HCT116 (cell line): ENCODE results near the gene LUC7L2. TPM values are rescaled to one million over a fixed set of nuclear protein-coding genes. Genes with fewer than 3 reads are reported as not detected.

Source experiments
- ATAC-seq: fragments of 200-7000 bp; cut with Tn5 transposase; 2 replicates; pipeline ENCODE4 v1.9.1; 2020; ENCODE audit warnings: mild to moderate bottlenecking, moderate library complexity
- BruUV-seq: library from RNA; stranded (reverse); fragments of 400-500 nt; replicated peaks from 2 replicates; lab custom pipeline; 2021; lab: Mats Ljungman, UMichigan
- CTCF ChIA-PET: fragments of 300-600 bp; sonication (Branson Sonifier 250); formaldehyde crosslinking; loops from one replicate; lab custom pipeline; 2021; ENCODE audit warnings: antibody characterized with exemption; lab: Charles Lee
- POLR2A ChIA-PET: fragments of 300-600, 350-600 bp; sonication (Branson Sonifier 250); formaldehyde crosslinking; loops from one replicate; lab custom pipeline; 2021; ENCODE audit warnings: antibody characterized with exemption; lab: Charles Lee
- RAD21 ChIA-PET, 2 experiments: fragments of 300-600 bp; sonication (Branson Sonifier 250); formaldehyde crosslinking; loops; one replicate each; lab custom pipeline; 2023; ENCODE audit warnings: low total read pairs in 2 of 2; ENCODE audit not compliant: uncharacterized antibody in 2 of 2, unreplicated experiment in 2 of 2, low non-redundant PET in 1 of 2; lab: Charles Lee
- DNase-seq: peaks from one replicate; pipeline ENCODE4 v3.0.0-alpha.2; 2010; ENCODE audit warnings: low read depth, low spot score
- H2AFZ ChIP-seq: fragments of 200-600 bp; shearing (Covaris generic), sonication (generic); 2 replicates; pipeline ENCODE4 v1.6.1; 2017; ENCODE audit warnings: low read depth, mixed run types, mixed read lengths, antibody characterized with exemption, low read length; ENCODE audit not compliant: poor library complexity, severe bottlenecking
- H3K27ac ChIP-seq: 2 replicates; pipeline ENCODE4 v1.5.1; 2012; ENCODE audit warnings: low read depth, low read length
- H3K27me3 ChIP-seq: fragments of 200-600 bp; sonication (generic); 2 replicates; pipeline ENCODE4 v1.6.1; 2016; ENCODE audit warnings: mixed run types, low read length, mixed read lengths; ENCODE audit not compliant: insufficient read depth
- H3K36me3 ChIP-seq, 2 experiments: fragments of 200-500 bp in 1 of 2; fragments of 200-600 bp in 1 of 2; sonication (Bioruptor generic) in 1 of 2; sonication (generic) in 1 of 2; 2 replicates each; pipeline versions ENCODE4 v1.5.1 to v1.6.1; 2014 to 2016; ENCODE audit warnings: low read length in 2 of 2, inconsistent platforms in 1 of 2, mixed read lengths in 1 of 2, mixed run types in 1 of 2; ENCODE audit not compliant: insufficient read depth in 2 of 2, control insufficient read depth in 1 of 2
- H3K4me1 ChIP-seq, 2 experiments: fragments of 200-600 bp in 1 of 2; sonication (generic) in 1 of 2; 2 replicates each; pipeline versions ENCODE4 v1.5.1 to v1.6.1; 2012 to 2017; ENCODE audit warnings: low read length in 2 of 2, inconsistent platforms in 1 of 2, mild to moderate bottlenecking in 1 of 2, mixed read lengths in 1 of 2, mixed run types in 1 of 2, moderate library complexity in 1 of 2; ENCODE audit not compliant: insufficient read depth in 2 of 2, control insufficient read depth in 1 of 2
- H3K4me2 ChIP-seq: fragments of 200-600 bp; sonication (generic); 2 replicates; pipeline ENCODE4 v1.6.1; 2017; ENCODE audit warnings: mixed run types, low read length, mixed read lengths
- H3K4me3 ChIP-seq, 2 experiments: fragments of 200-600 bp in 1 of 2; sonication (generic) in 1 of 2; replicated peaks in 1 of 2; 2 replicates each; pipeline ENCODE4 v1.5.1; 2011 to 2016; ENCODE audit warnings: low read length in 2 of 2, control low read depth in 1 of 2, low read depth in 1 of 2, mild to moderate bottlenecking in 1 of 2, mixed read lengths in 1 of 2, mixed run types in 1 of 2
- H3K79me2 ChIP-seq: fragments of 200-600 bp; sonication (generic); 2 replicates; pipeline ENCODE4 v1.6.1; 2017; ENCODE audit warnings: mild to moderate bottlenecking, mixed run types, low read length, moderate library complexity, mixed read lengths; ENCODE audit not compliant: insufficient read depth
- H3K9ac ChIP-seq: fragments of 200-600 bp; sonication (generic); 2 replicates; pipeline ENCODE4 v1.6.1; 2016; ENCODE audit warnings: low read length, mixed read lengths
- H3K9me2 ChIP-seq: fragments of 200-600 bp; sonication (generic), shearing (Covaris generic); 2 replicates; pipeline ENCODE4 v1.6.1; 2017; ENCODE audit warnings: mixed run types, mild to moderate bottlenecking, moderate library complexity; ENCODE audit not compliant: insufficient read depth
- H3K9me3 ChIP-seq, 2 experiments: fragments of 200-500 bp in 1 of 2; fragments of 200-600 bp in 1 of 2; sonication (Bioruptor generic) in 1 of 2; sonication (generic) in 1 of 2; 2 replicates each; pipeline ENCODE4 v1.6.1; 2014 to 2017; ENCODE audit warnings: low read length in 2 of 2, mixed read lengths in 2 of 2, inconsistent platforms in 1 of 2, low read depth in 1 of 2, mild to moderate bottlenecking in 1 of 2, mixed run types in 1 of 2, moderate library complexity in 1 of 2; ENCODE audit not compliant: control insufficient read depth in 1 of 2, insufficient read depth in 1 of 2
- H4K20me1 ChIP-seq: fragments of 200-600 bp; sonication (generic), shearing (Covaris generic); 2 replicates; pipeline ENCODE4 v1.6.1; 2017; ENCODE audit warnings: mixed run types, mild to moderate bottlenecking, moderate library complexity; ENCODE audit not compliant: insufficient read depth
- CBX3 ChIP-seq: IDR thresholded peaks from 2 replicates; pipeline ENCODE4 v1.6.1; 2012; ENCODE audit warnings: low read depth
- CEBPB ChIP-seq: IDR thresholded peaks from 2 replicates; pipeline ENCODE4 v1.6.1; 2012; ENCODE audit warnings: low read depth
- EGR1 ChIP-seq: IDR thresholded peaks from 2 replicates; pipeline ENCODE4 v1.6.1; 2012; ENCODE audit warnings: low read depth
- EZH2 ChIP-seq: fragments of 200-600 bp; sonication (generic); IDR thresholded peaks from 2 replicates; pipeline ENCODE4 v1.6.1; 2017; ENCODE audit warnings: antibody characterized with exemption, mixed run types
- EZH2phosphoT487 ChIP-seq: fragments of 200-600 bp; IDR thresholded peaks from 2 replicates; pipeline ENCODE4 v1.6.1; 2018; ENCODE audit warnings: antibody characterized with exemption, borderline replicate concordance
- FOSL1 ChIP-seq: IDR thresholded peaks from 2 replicates; pipeline ENCODE4 v1.6.1; 2012; ENCODE audit warnings: low read depth
- MAX ChIP-seq: IDR thresholded peaks from 2 replicates; pipeline ENCODE4 v1.6.1; 2012
- POLR2A ChIP-seq: IDR thresholded peaks from 2 replicates; pipeline ENCODE4 v1.7.0; 2011; ENCODE audit warnings: borderline replicate concordance; ENCODE audit not compliant: insufficient read depth, insufficient read length; ENCODE audit errors: extremely low read depth
- RAD21 ChIP-seq: IDR thresholded peaks from 2 replicates; pipeline ENCODE4 v1.6.1; 2012; ENCODE audit warnings: low read depth, mild to moderate bottlenecking
- SIN3A ChIP-seq: IDR thresholded peaks from 2 replicates; pipeline ENCODE4 v1.6.1; 2012; ENCODE audit warnings: low read depth
- ZFX ChIP-seq: fragments of 450-650 bp; IDR thresholded peaks from 2 replicates; pipeline ENCODE4 v1.6.1; 2017
- ZNF274 ChIP-seq: fragments of 200-500 bp; sonication (Bioruptor generic); IDR thresholded peaks from 2 replicates; pipeline ENCODE4 v1.6.1; 2014; ENCODE audit warnings: mild to moderate bottlenecking, low read depth, low read length, inconsistent platforms
- intact Hi-C: fragments of 100-400 bp; cut with micrococcal nuclease; formaldehyde crosslinking; loops from 2 replicates; pipeline ENCODE4 v1.10.0; 2022
- total RNA-seq: library from RNA; stranded (reverse); gene quantifications from one replicate; pipeline ENCODE4 v1.2.1, GENCODE V29; 2021; ENCODE audit not compliant: unreplicated experiment
- TF ChIP-seq, protein P1 (sequence below): IDR thresholded peaks from 2 replicates; pipeline ENCODE4 v1.6.1; 2012
- TF ChIP-seq, protein P2 (sequence below): IDR thresholded peaks from 2 replicates; pipeline ENCODE4 v1.6.1; 2011; ENCODE audit warnings: mild to moderate bottlenecking, low read length, moderate library complexity; ENCODE audit not compliant: insufficient replicate concordance; ENCODE audit errors: extremely low read depth

The LUC7L2 gene
- total RNA-seq, 1 experiment from 2014 or later, result 98.8 TPM

DNA sequence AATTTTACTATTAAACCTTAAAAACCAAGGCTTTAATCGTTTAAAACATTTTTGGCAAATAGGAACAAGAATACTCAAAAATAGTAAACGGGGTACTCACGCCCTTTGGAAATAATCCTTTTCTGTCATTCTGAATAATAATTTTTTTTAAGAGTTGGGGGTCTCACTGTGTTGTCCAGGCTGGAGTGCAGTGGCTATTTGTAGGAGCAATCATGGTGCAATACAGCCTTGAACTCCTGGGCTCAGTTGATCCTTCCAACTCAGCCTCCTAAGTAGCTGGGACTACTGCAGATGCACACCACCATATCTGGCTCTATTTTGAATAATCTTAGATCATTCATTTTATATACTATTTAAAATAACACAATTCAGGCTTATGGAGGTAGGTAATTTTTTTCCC is 24.9 kb downstream of the LUC7L2 start:
- no TSS peak for BruUV-seq
- RAD21 ChIA-PET, result no interaction called here
- Histone ChIP-seq H3K9me3 (no peaks in the 10 kb centered on the region), H3K36me3 (peaks cover 10 to 20% of the 10 kb centered on the region in 2 experiments; a peak in 3 of 4 replicates), H3K27me3 (no peaks in the 10 kb centered on the region), H3K27ac (no peak overlapping the region), H3K9me2 (no peaks in the 10 kb centered on the region)
- TF ChIP-seq ZNF274 (no peak), EGR1 (no peak), RAD21 (no peak), CEBPB (no peak), POLR2A (no peak), EZH2phosphoT487 (no peak), FOSL1 (no peak), EZH2 (no peak), CBX3 (no peak), SIN3A (no peak), ZFX (no peak), MAX (no peak)
- TF ChIP-seq, protein P1, sequence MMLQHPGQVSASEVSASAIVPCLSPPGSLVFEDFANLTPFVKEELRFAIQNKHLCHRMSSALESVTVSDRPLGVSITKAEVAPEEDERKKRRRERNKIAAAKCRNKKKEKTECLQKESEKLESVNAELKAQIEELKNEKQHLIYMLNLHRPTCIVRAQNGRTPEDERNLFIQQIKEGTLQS, result no peak
- TF ChIP-seq, protein P2, sequence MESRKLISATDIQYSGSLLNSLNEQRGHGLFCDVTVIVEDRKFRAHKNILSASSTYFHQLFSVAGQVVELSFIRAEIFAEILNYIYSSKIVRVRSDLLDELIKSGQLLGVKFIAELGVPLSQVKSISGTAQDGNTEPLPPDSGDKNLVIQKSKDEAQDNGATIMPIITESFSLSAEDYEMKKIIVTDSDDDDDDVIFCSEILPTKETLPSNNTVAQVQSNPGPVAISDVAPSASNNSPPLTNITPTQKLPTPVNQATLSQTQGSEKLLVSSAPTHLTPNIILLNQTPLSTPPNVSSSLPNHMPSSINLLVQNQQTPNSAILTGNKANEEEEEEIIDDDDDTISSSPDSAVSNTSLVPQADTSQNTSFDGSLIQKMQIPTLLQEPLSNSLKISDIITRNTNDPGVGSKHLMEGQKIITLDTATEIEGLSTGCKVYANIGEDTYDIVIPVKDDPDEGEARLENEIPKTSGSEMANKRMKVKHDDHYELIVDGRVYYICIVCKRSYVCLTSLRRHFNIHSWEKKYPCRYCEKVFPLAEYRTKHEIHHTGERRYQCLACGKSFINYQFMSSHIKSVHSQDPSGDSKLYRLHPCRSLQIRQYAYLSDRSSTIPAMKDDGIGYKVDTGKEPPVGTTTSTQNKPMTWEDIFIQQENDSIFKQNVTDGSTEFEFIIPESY, result no peak
- TF ChIP-seq, all 23 proteins: peak for 0
- ATAC-seq, result no peak
- intact Hi-C loops, result no loop called here
- H3K4me2 ChIP-seq, result no peak overlapping the region
- H3K4me3 ChIP-seq, result no peak overlapping the region
- no peaks in the 10 kb centered on the region for H3K4me1 ChIP-seq
- H3K9ac ChIP-seq, result no peak overlapping the region
- CTCF ChIA-PET, result no interaction called here
- no peak overlapping the region for H2AFZ ChIP-seq
- POLR2A ChIA-PET, result no interaction called here
- DNase-seq, result no peak
- H4K20me1 ChIP-seq, result 0 out of 2 replicates have a peak, but pooled peaks cover 12% of the 10 kb centered on the region
- peaks cover 88% of the 10 kb centered on the region for H3K79me2 ChIP-seq
